Ovary (tissue), 9 donors: ENCODE data around the gene APBA2. TPM values are rescaled to one million over a fixed set of nuclear protein-coding genes. Genes with fewer than 3 reads are reported as not detected.
"Not testable (repeated sequence)": the region's sequence is repeated elsewhere in the genome, so short reads cannot be mapped to it uniquely, and the experiment has no call there.

Source experiments
- DNase-seq, 5 donors: peaks; one replicate each; pipeline ENCODE4 v3.0.0-alpha.2; 2019 to 2020
- H3K27ac ChIP-seq, 2 donors: fragments of 200-600 bp; one replicate each; pipeline versions ENCODE4 v1.5.1 to v1.8.0; 2019 to 2022
- H3K27me3 ChIP-seq: fragments of 200-600 bp; one replicate; pipeline ENCODE4 v1.8.0; 2022
- H3K36me3 ChIP-seq: fragments of 200-600 bp; sonication (generic); one replicate; pipeline ENCODE4 v1.5.1; 2019
- H3K4me1 ChIP-seq: one replicate; pipeline ENCODE4 v1.8.1; 2013; ENCODE audit warnings: mild to moderate bottlenecking, moderate library complexity; ENCODE audit not compliant: insufficient read depth
- H3K4me3 ChIP-seq: fragments of 200-600 bp; sonication (generic); one replicate; pipeline ENCODE4 v1.5.1; 2017
- H3K9me3 ChIP-seq, 2 donors: fragments of 200-600 bp in 1 of 2; sonication (generic) in 1 of 2; one replicate each; pipeline versions ENCODE4 v1.5.1 to v1.8.1; 2013 to 2019; ENCODE audit warnings: mild to moderate bottlenecking in 1 of 2, moderate library complexity in 1 of 2
- EP300 ChIP-seq: sonication (generic); formaldehyde crosslinking; IDR thresholded peaks from one replicate; pipeline ENCODE4 v1.6.1; 2017; ENCODE audit warnings: antibody characterized with exemption
- POLR2A ChIP-seq: fragments of 450-650 bp; IDR thresholded peaks from one replicate; pipeline ENCODE4 v1.6.1; 2017; ENCODE audit warnings: antibody characterized with exemption, mild to moderate bottlenecking, moderate library complexity
- WGBS, 3 donors: extraction: QIAGEN DNeasy Blood & Tissue Kit in 1 of 3; methylation state at CpG; one replicate each; pipeline versions ENCODE4 v1.1.5 to v1.1.7; 2013 to 2017; 5-methylcytosine and 5-hydroxymethylcytosine counted together
- intact Hi-C, 4 donors: fragments of 100-400 bp; cut with DNase I; formaldehyde crosslinking; loops; one replicate each; pipeline versions ENCODE4 v1.11.0 to v1.15.1; 2022 to 2023
- polyA plus RNA-seq, 2 donors: library from polyadenylated mRNA; stranded (reverse); fragments of 200-250 nt in 1 of 2; fragments of 350-450 nt in 1 of 2; fragmentation: Illumina TruSeq in 1 of 2; extraction: RNeasy Lipid Tissue Mini Kit (QIAGEN cat#74804) in 1 of 2; gene quantifications; one replicate each; pipeline ENCODE4 v1.2.3, GENCODE V29; 2013 to 2014
- total RNA-seq, 7 donors: library from RNA; depleted of rRNA in 2 of 7; stranded (reverse); fragments of >200 nt in 2 of 7; fragmentation: NEBNext Ultra II Directional in 3 of 7; extraction: Animal tissue kit (Norgen Biotek cat#: 25700) in 3 of 7; gene quantifications; one replicate each; pipeline versions ENCODE4 v1.1.0 to v1.2.4, GENCODE V29; 2016 to 2023
- TF ChIP-seq, protein P1 (sequence below), 3 donors: fragments of 450-650 bp in 2 of 3; fragments of 200-600 bp in 1 of 3; IDR thresholded peaks; one replicate each; pipeline versions ENCODE4 v1.5.1 to v1.8.0; 2016 to 2022; ENCODE audit warnings: antibody characterized with exemption in 3 of 3, mild to moderate bottlenecking in 1 of 3
- donor health status: DM: no; HTN: no; CAD: no; lungs with moderate emphysema.
- donor health status: DM: no; HTN: no; CAD: no.
- donor health status: Bipolar disorder and iron deficiency.
- donor health status: DM: yes; HTN: yes; CAD: no.
- donor health status: DM: no; HTN: no; CAD: no.
- donor health status: DM: yes; HTN: yes; CAD: no.

APBA2 gene
- total and polyA plus RNA-seq, 9 donors, result 0.53 to 3.1 (median 1.4) TPM

DNA sequence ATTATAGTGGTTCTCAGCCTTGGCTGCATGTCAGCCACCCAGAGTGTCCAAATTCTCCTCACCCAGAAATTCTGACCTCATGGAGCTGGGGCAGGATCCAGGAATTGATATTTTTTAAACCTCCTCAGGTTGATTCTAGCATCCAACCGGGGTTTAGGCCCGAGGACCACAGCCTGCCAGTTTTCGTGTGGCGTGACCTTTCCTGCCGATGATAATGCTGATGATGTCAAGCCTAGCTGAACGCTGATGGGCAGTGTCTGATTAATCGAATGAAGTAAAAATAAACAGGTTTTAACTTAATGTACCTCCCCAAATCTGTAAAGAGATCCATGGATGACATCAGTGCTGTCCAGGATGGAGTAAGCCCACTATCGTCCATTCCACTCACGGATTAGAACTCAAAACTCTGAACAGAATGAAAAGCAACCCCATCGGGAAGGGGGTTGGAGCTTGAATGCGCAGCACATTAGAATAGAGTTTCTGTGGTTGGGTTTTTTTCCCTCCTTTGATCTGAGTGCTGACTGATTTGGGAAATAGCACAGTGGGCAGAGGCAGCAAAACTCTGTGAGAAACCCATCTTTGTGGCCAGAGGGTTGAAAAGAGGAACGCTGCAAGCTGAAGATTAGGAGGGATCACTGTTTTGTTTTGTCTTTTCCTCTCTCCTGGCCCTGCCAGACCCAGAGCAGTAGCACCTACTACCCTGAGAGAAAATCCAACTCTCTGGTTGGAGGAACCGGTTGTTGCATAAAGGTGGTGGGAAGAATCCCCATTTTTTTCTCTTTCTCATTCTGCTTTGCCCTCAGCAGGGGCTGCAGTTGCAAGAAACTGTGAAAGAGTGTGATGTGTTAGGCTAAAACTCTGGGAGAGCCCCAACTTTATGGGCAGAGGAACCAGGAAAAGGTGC lies 153.9 kb downstream of the APBA2 start:
- Histone ChIP-seq H3K27me3 (no peaks in the 10 kb centered on the region), H3K4me3 (no peak overlapping the region), H3K36me3 (no peaks in the 10 kb centered on the region), H3K27ac (no peak overlapping the region), H3K9me3 (no peaks in the 10 kb centered on the region), H3K4me1 (no peaks in the 10 kb centered on the region)
- 81 to 84% (median 83%) methylated on average over 13 of the region's 13 CpGs for WGBS, 3 donors
- DNase-seq, result no peak
- intact Hi-C loops, result loop anchor here in 1 of 4 donors (5.0 kb wide), 1 partner anchor 167 kb away; no protein-coding TSS in a partner anchor
- no peak for TF ChIP-seq EP300
- TF ChIP-seq, protein P1, sequence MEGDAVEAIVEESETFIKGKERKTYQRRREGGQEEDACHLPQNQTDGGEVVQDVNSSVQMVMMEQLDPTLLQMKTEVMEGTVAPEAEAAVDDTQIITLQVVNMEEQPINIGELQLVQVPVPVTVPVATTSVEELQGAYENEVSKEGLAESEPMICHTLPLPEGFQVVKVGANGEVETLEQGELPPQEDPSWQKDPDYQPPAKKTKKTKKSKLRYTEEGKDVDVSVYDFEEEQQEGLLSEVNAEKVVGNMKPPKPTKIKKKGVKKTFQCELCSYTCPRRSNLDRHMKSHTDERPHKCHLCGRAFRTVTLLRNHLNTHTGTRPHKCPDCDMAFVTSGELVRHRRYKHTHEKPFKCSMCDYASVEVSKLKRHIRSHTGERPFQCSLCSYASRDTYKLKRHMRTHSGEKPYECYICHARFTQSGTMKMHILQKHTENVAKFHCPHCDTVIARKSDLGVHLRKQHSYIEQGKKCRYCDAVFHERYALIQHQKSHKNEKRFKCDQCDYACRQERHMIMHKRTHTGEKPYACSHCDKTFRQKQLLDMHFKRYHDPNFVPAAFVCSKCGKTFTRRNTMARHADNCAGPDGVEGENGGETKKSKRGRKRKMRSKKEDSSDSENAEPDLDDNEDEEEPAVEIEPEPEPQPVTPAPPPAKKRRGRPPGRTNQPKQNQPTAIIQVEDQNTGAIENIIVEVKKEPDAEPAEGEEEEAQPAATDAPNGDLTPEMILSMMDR (IDR thresholded peaks at IDR 0.05), result no peak
- no peak for TF ChIP-seq POLR2A

DNA sequence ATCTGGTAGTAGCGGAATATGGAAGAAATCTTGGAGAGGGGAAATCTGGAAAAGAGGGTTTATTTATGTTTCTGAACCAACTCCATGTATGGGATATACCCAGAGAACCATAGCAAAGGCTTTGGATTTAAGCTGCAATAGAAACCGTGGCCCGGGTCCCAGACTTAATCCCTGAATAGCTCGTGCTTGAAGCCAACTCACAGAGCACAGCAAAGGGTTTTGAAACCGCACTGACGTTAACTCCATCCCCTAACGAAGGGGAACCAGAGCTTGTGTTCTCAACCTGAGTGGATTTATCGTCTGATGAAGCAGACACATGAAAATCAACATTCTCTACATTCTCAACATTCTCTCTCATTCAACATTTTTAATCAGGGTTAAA lies 154.6 kb downstream of the APBA2 start:
- no peak overlapping the region for H3K27ac ChIP-seq
- intact Hi-C loops, result no loop called here
- H3K36me3 ChIP-seq, result no peaks in the 10 kb centered on the region
- DNase-seq, result no peak
- H3K27me3 ChIP-seq, result no peaks in the 10 kb centered on the region
- H3K4me3 ChIP-seq, result no peak overlapping the region
- TF ChIP-seq EP300 (no peak), POLR2A (no peak)
- TF ChIP-seq, protein P1 (IDR thresholded peaks at IDR 0.05), result no peak
- no peaks in the 10 kb centered on the region for H3K4me1 ChIP-seq
- WGBS, 3 donors, result 42 to 55% (median 44%) methylated on average over 8 of the region's 8 CpGs
- H3K9me3 ChIP-seq, result no peaks in the 10 kb centered on the region

GRCh38 chr15:29043736-29044502 lies 158.1 kb downstream of the APBA2 start:
- intact Hi-C loops, result no loop called here
- 56 to 60% (median 60%) methylated on average over 9 of the region's 9 CpGs for WGBS, 3 donors
- no peaks in the 10 kb centered on the region for H3K9me3 ChIP-seq
- H3K4me1 ChIP-seq, result no peaks in the 10 kb centered on the region
- DNase-seq, result no peak
- no peak overlapping the region for H3K4me3 ChIP-seq
- no peaks in the 10 kb centered on the region for H3K36me3 ChIP-seq
- H3K27ac ChIP-seq, result no peak overlapping the region
- no peaks in the 10 kb centered on the region for H3K27me3 ChIP-seq
- TF ChIP-seq, protein P1 (IDR thresholded peaks at IDR 0.05), result no peak
- TF ChIP-seq EP300 (no peak), POLR2A (no peak)

DNA sequence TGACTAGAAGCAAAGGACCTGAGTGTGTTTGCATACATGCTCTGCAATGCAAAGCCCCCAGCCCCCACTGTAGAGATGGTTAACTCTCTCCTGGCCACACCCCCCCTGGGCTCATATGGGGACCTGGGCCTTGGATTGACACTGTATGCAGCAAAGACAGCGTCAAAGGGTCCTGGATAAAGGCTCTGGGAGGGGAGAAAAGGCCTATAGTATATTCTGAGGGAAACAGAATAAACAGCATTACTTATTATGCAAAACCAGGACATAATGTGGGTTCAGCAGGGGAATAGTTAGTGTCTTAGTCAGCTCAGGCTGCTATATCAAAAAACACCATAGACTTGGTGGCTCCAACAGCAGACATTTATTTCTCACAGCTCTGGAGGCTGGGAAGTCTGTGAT lies 158.7 kb downstream of the APBA2 start:
- no peak overlapping the region for H3K27ac ChIP-seq
- no peak for DNase-seq
- H3K4me1 ChIP-seq, result no peaks in the 10 kb centered on the region
- H3K9me3 ChIP-seq, result no peaks in the 10 kb centered on the region
- WGBS, 3 donors, result 82 to 89% (median 88%) methylated on average over 1 of the region's 1 CpG
- TF ChIP-seq, protein P1 (IDR thresholded peaks at IDR 0.05), result no peak
- H3K4me3 ChIP-seq, result no peak overlapping the region
- intact Hi-C loops, result no loop called here
- no peaks in the 10 kb centered on the region for H3K36me3 ChIP-seq
- no peaks in the 10 kb centered on the region for H3K27me3 ChIP-seq

- H3K27me3 ChIP-seq, H3K27ac ChIP-seq, H3K9me3 ChIP-seq, H3K4me1 ChIP-seq, H3K36me3 ChIP-seq, DNase-seq, H3K4me3 ChIP-seq, intact Hi-C loops: not testable (repeated sequence)
- 82 to 94% (median 87%) methylated on average over 7 of the region's 7 CpGs for WGBS, 3 donors
Observed at GRCh38 chr15:29045161-29045560, 159.4 kb downstream of the APBA2 start.
